SK-N-MC (cell line): ENCODE results near the gene ARHGAP29.
A peak's percentile ranks its signal among the peaks of the same experiment; 100 is the strongest.

ENCODE experiments used
- DNase-seq: peaks from one replicate; pipeline ENCODE4 v3.0.0-alpha.2; 2011; ENCODE audit warnings: low read depth, low spot score
- H3K27ac ChIP-seq: fragments of 200-600 bp; sonication (generic); 2 replicates; pipeline ENCODE4 v1.5.1; 2016; ENCODE audit warnings: mixed run types
- H3K36me3 ChIP-seq: fragments of 200-600 bp; sonication (generic); 2 replicates; pipeline ENCODE4 v1.6.1; 2017; ENCODE audit warnings: antibody characterized with exemption, low read length, mixed read lengths; ENCODE audit not compliant: insufficient read depth
- H3K4me3 ChIP-seq: fragments of 200-600 bp; sonication (generic); 2 replicates; pipeline ENCODE4 v1.5.1; 2016
- H3K9ac ChIP-seq: fragments of 200-600 bp; sonication (generic); 2 replicates; pipeline ENCODE4 v1.8.0; 2017; ENCODE audit warnings: mixed run types, mixed read lengths; ENCODE audit not compliant: insufficient read length
- H3K9me3 ChIP-seq: fragments of 200-600 bp; sonication (generic); 2 replicates; pipeline ENCODE4 v1.6.1; 2017; ENCODE audit warnings: low read depth, mild to moderate bottlenecking, antibody characterized with exemption, low read length, moderate library complexity, mixed read lengths
- EZH2 ChIP-seq: fragments of 200-600 bp; sonication (generic); IDR thresholded peaks from one replicate; pipeline ENCODE4 v1.6.1; 2017; ENCODE audit warnings: antibody characterized with exemption
- FOXP2 ChIP-seq: optimal IDR thresholded peaks from 2 replicates; pipeline ENCODE3; 2011; ENCODE audit warnings: mild to moderate bottlenecking, moderate library complexity; ENCODE audit not compliant: insufficient read depth; ENCODE audit errors: extremely low read length, control extremely low read depth
- POLR2AphosphoS5 ChIP-seq: IDR thresholded peaks from 2 replicates; pipeline ENCODE4 v1.6.1; 2012; ENCODE audit warnings: mild to moderate bottlenecking, low read depth, low read length, borderline replicate concordance

The ARHGAP29 gene

GRCh38 chr1:94270801-94271203 is 33.4 kb upstream of the ARHGAP29 start:
- Histone ChIP-seq H3K27ac (no peak overlapping the region), H3K9ac (no peak overlapping the region), H3K36me3 (no peaks in the 10 kb centered on the region), H3K9me3 (no peaks in the 10 kb centered on the region), H3K4me3 (no peak overlapping the region)
- TF ChIP-seq EZH2 = no peak
- TF ChIP-seq POLR2AphosphoS5 = no peak
- no peak for TF ChIP-seq FOXP2
- no peak for DNase-seq

GRCh38 chr1:94269921-94270320 is 32.5 kb upstream of the ARHGAP29 start:
- TF ChIP-seq POLR2AphosphoS5 = no peak
- TF ChIP-seq FOXP2 = no peak
- no peak for TF ChIP-seq EZH2
- DNase-seq = no peak
- no peaks in the 10 kb centered on the region for H3K9me3 ChIP-seq
- no peaks in the 10 kb centered on the region for H3K36me3 ChIP-seq
- H3K9ac ChIP-seq = no peak overlapping the region
- H3K4me3 ChIP-seq = no peak overlapping the region
- no peak overlapping the region for H3K27ac ChIP-seq

- no peak for TF ChIP-seq FOXP2
- TF ChIP-seq POLR2AphosphoS5 = no peak
- Histone ChIP-seq H3K36me3 (no peaks in the 10 kb centered on the region), H3K9me3 (no peaks in the 10 kb centered on the region), H3K4me3 (no peak overlapping the region), H3K27ac (no peak overlapping the region), H3K9ac (no peak overlapping the region)
- DNase-seq = no peak
Observed at GRCh38 chr1:94265906-94266305, 28.5 kb upstream of the ARHGAP29 start.

- no peak overlapping the region for H3K9ac ChIP-seq
- TF ChIP-seq POLR2AphosphoS5 (no peak), EZH2 (no peak), FOXP2 (no peak)
- DNase-seq = peak; percentile 28
- no peak overlapping the region for H3K27ac ChIP-seq
- H3K9me3 ChIP-seq = no peaks in the 10 kb centered on the region
- H3K4me3 ChIP-seq = no peak overlapping the region
- no peaks in the 10 kb centered on the region for H3K36me3 ChIP-seq
Observed at GRCh38 chr1:94265011-94265422, 27.6 kb upstream of the ARHGAP29 start.

- Histone ChIP-seq H3K4me3 (no peak overlapping the region), H3K27ac (no peak overlapping the region), H3K36me3 (no peaks in the 10 kb centered on the region), H3K9me3 (no peaks in the 10 kb centered on the region), H3K9ac (no peak overlapping the region)
- no peak for TF ChIP-seq FOXP2
- no peak for TF ChIP-seq EZH2
- DNase-seq = no peak
Observed at GRCh38 chr1:94260635-94261387, 23.4 kb upstream of the ARHGAP29 start.

- H3K4me3 ChIP-seq = no peak overlapping the region
- DNase-seq = no peak
- no peaks in the 10 kb centered on the region for H3K9me3 ChIP-seq
- TF ChIP-seq EZH2 (no peak), POLR2AphosphoS5 (no peak), FOXP2 (no peak)
- no peak overlapping the region for H3K9ac ChIP-seq
- H3K27ac ChIP-seq = no peak overlapping the region
- H3K36me3 ChIP-seq = no peaks in the 10 kb centered on the region
Observed at GRCh38 chr1:94259635-94260289, 22.4 kb upstream of the ARHGAP29 start.

- DNase-seq = no peak
- Histone ChIP-seq H3K4me3 (no peak overlapping the region), H3K36me3 (no peaks in the 10 kb centered on the region), H3K9ac (no peak overlapping the region), H3K27ac (no peak overlapping the region), H3K9me3 (no peaks in the 10 kb centered on the region)
- TF ChIP-seq FOXP2 (no peak), EZH2 (no peak), POLR2AphosphoS5 (no peak)
Observed at GRCh38 chr1:94258873-94259331, 21.5 kb upstream of the ARHGAP29 start.

GRCh38 chr1:94257444-94257843 is 20.1 kb upstream of the ARHGAP29 start:
- H3K27ac ChIP-seq = no peak overlapping the region
- no peaks in the 10 kb centered on the region for H3K9me3 ChIP-seq
- no peak for DNase-seq
- H3K36me3 ChIP-seq = no peaks in the 10 kb centered on the region
- H3K9ac ChIP-seq = no peak overlapping the region
- H3K4me3 ChIP-seq = no peak overlapping the region
- TF ChIP-seq POLR2AphosphoS5 (no peak), FOXP2 (no peak), EZH2 (no peak)
